Stimulated activated effector memory CD8-positive, alpha-beta T cell treated with anti-CD3 and anti-CD28 coated beads, Interleukin-12 subunit alpha, Interleukin-12 subunit beta, amount 100 ng/mL, for 72 hours (primary cell): ENCODE results near the gene ATXN7L1.

Source experiments
- ATAC-seq: fragments of 150-1000 bp; cut with Tn5 transposase; 2 replicates; pipeline ENCODE4 v1.10.0; 2021
- DNase-seq, 2 donors: peaks; one replicate each; pipeline ENCODE4 v3.0.0; 2021 to 2022; ENCODE audit warnings: low spot score in 2 of 2
- H3K27ac Mint-ChIP-seq: one replicate; pipeline ENCODE4 v1.8.0; 2022; ENCODE audit warnings: mild to moderate bottlenecking, mixed read lengths
- H3K36me3 Mint-ChIP-seq: one replicate; pipeline ENCODE4 v1.8.0; 2022; ENCODE audit warnings: mild to moderate bottlenecking, mixed read lengths
- H3K4me1 Mint-ChIP-seq: one replicate; pipeline ENCODE4 v1.8.0; 2022; ENCODE audit warnings: mixed read lengths
- H3K4me3 Mint-ChIP-seq: one replicate; pipeline ENCODE4 v1.8.0; 2022; ENCODE audit warnings: mild to moderate bottlenecking, mixed read lengths
- H3K9me3 Mint-ChIP-seq: one replicate; pipeline ENCODE4 v1.8.0; 2022; ENCODE audit warnings: mixed read lengths

ATXN7L1 gene

DNA sequence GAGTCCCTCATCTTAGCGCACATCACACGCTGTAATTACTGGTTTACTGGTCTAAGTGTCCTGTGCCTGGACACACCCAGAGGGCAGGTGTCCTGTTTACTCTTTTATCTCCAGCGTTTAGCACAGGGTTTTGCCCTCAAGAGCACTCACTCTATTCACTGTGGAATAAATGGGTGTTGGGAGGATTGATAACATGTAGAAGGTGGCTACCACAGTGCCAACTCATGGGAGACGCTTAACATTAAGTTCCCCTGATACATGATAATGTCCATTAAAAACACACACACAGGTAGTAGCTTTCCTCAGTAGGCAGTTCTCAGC, 199.0 kb downstream of the ATXN7L1 start:
- peaks cover 60% of the 10 kb centered on the region for H3K4me1 Mint-ChIP-seq
- no peak for ATAC-seq
- no peaks in the 10 kb centered on the region for H3K36me3 Mint-ChIP-seq

DNA sequence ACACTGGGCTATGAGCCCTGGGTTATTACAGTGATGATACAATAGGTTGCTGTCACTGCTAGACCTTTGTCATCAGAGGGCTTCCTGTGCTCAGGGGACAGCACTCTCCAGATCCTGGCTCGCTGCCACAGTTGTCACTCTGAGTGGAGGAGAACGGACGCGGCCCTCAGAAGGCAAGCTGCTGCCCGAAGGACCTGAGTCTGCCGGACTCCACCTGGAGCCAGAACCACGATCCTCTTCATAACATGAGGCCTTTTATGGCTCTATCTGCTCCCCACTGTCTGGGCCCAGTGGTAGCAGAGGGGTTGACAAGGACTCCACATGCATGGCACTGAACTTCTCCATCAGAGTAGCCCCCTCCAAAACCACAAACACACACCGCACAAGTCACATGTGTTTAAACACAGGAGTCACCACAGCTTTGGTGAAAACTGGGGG, 200.4 kb downstream of the ATXN7L1 start:
- H3K9me3 Mint-ChIP-seq: no peaks in the 10 kb centered on the region
- ATAC-seq (peak; percentile 80), DNase-seq (peak; percentile 29 to 71)
- H3K4me3 Mint-ChIP-seq: peak overlapping the region; percentile 60
- H3K4me1 Mint-ChIP-seq: peaks cover 60% of the 10 kb centered on the region
- H3K36me3 Mint-ChIP-seq: no peaks in the 10 kb centered on the region
- H3K27ac Mint-ChIP-seq: peak overlapping the region; percentile 13

More for the DNA sequence above, 199.0 kb downstream of the ATXN7L1 start:
- Mint-ChIP-seq H3K4me3 (peak overlapping the region; percentile 60), H3K9me3 (no peaks in the 10 kb centered on the region), H3K27ac (peak overlapping the region; percentile 88)
- DNase-seq: no peak

DNA sequence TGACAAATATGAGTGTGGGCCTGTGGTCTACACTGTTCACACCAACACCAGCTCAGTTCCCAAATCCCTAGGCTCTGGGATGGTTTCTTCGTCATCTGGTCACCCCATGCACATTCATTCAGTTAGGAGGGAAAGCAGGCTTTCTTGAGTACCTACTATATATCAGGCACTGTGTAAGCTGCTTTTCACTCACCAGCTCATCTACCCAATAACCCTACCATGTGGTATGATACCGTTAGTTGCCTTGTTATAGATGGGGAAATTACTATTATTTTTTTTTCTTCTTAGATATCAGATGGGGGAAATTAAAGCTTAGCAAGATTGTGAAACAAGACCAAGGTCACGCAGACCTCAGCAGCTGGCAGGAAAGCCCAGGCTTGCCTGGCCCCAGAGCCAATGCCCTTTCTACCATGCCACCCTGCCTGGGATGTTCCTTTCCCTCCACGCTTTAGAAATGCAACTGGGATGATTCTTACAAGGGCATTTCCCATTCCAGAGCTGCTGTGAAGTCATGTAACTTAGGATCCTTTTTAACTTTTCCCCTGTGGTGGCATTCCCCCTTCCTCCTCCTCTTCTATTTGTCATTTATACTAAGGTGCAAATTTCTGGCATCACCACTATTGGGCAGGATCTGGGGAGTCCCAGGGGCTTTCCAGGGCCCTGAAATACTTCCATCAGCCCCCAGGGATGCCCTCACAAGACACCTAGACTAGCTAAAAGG, 202.0 kb downstream of the ATXN7L1 start:
- ATAC-seq (peak; percentile 14), DNase-seq (no peak)
- H3K36me3 Mint-ChIP-seq: no peaks in the 10 kb centered on the region
- peaks cover 57% of the 10 kb centered on the region for H3K4me1 Mint-ChIP-seq
- H3K4me3 Mint-ChIP-seq: no peak overlapping the region
- no peaks in the 10 kb centered on the region for H3K9me3 Mint-ChIP-seq
- peak overlapping the region; percentile 78 for H3K27ac Mint-ChIP-seq

DNA sequence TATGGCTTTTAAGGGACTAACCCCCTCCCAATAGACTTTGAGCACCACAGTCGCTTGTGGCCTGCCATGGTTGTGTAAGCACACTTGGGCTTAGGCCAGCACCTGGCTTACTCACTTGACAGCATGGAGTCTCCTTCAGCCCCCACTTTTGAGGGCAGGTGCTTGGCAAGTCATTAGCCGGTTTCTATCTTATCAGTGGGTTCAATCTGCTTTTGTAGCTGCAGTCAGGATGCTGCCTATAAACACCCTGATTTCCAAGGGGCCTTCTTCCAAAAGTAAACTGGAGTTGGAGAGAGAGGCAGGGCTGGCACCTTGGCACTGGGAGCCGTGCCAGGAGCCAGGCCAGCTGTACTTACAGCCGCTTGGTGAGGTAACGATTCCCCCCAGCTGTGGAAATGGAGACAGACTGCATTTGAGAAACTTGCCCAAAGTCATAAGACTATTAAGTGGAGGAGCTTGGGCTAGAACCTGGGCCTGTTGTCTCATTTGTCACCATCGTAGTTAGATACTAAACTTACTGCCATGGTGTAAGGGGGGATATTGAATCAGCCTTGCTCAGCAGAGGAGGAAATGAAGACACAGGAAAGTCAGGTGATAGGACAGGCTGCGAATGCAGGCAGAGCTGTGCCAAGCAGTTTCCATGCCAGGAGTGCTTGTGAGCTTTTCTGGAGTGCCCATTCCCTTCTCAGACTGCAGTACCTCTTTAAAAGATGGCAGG, 202.9 kb downstream of the ATXN7L1 start:
- Mint-ChIP-seq H3K4me3 (no peak overlapping the region), H3K27ac (peak overlapping the region; percentile 78), H3K9me3 (no peaks in the 10 kb centered on the region), H3K4me1 (peaks cover 48% of the 10 kb centered on the region), H3K36me3 (no peaks in the 10 kb centered on the region)
- DNase-seq (no peak), ATAC-seq (no peak)

DNA sequence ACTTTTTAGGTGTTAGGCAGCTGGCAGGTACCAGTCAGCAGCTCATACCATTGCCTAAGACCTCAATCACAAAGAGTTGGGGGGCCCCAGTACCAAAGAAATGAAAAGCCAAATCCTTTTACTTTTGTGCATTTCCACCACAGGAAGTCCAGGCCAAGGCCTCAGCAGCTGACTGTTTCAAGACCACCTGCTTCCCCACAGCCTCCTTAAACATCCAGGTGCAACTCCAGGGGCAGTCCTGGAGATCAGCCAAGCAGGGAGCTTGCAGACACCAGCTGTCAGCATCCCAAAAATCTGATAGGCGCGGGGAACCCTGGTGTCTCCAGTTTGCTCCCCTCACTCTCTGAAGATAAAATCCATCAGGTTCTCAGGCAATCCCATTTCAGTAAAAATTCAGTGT, 203.6 kb downstream of the ATXN7L1 start:
- H3K4me3 Mint-ChIP-seq: no peak overlapping the region
- H3K36me3 Mint-ChIP-seq: no peaks in the 10 kb centered on the region
- peaks cover 41% of the 10 kb centered on the region for H3K4me1 Mint-ChIP-seq
- ATAC-seq (no peak), DNase-seq (no peak)
- H3K9me3 Mint-ChIP-seq: no peaks in the 10 kb centered on the region
- peak overlapping the region; percentile 43 for H3K27ac Mint-ChIP-seq

DNA sequence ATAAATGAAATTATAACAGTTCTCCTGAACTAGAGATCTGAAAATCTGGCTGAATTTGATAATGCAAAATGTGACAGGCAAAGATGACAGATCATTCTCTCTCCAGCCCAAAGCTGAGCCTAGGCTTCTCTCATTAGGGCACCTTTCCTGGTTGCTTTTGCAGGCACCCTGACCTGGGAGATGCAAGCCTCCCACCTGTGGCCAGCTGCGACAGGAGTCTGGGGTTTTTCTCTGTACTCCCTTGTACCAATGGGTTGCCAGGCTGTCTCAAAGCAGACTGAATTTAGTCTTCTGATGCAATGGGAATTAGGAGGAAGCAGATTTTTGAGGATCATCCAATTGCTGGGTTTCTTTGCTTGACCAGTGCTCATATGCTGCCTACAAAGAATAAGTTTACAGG, 210.1 kb downstream of the ATXN7L1 start:
- Mint-ChIP-seq H3K9me3 (no peaks in the 10 kb centered on the region), H3K36me3 (peaks cover 18% of the 10 kb centered on the region), H3K27ac (peak overlapping the region; percentile 32), H3K4me3 (no peak overlapping the region), H3K4me1 (no peaks in the 10 kb centered on the region)
- ATAC-seq (no peak), DNase-seq (no peak)

DNA sequence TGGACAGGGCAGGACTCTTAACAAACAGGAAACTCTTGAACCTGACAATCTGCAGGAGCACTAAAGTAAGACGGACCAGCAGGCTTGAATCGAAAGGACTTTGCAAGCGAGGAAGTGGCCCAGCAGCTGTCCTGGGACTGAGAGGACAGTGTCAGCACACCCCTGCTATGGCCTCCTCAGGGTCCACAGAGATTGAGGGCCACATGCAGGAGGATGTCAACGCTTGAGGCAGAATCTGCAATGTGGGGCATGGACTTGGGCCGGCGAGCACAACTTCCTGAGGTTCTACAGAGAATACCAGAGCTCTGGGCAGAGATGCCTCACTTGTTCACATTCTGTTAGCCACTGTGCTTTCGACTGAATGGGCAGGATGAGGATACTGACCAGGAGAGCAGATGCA, 210.7 kb downstream of the ATXN7L1 start:
- ATAC-seq: no peak
- H3K36me3 Mint-ChIP-seq: peaks cover 18% of the 10 kb centered on the region

DNA sequence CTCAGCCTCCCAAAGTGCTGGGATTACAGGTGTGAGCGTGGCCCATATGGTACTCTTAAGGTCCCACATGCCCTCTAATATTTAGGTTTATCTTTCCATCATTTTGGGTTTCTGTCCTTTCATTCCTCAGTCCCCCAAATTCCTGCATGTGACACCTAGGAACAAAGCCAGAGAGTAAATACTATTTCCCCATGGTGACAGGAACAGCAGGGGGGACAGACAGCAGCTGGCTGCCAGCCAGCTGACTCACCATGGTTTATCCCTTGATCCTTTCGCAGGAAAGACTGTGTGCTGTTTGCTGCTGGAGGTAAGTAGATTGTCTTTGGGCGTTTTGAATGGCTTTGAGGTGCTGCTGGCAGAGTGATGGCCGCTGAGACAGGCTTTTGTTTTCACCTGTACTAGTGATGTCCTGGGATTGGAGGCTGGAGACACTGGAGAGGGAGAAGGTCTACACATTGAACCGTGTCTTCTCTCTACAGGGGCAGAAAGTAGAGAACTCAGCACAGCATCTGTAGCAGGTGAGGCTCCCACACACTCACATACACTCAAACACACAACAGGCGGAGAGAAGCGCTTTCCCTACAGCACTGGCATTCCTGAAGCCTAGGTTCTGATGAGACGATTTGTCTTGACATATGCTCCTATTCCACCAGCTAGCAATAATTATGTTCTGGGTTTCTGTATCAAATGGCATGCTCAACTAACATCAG, 211.4 kb downstream of the ATXN7L1 start:
- Mint-ChIP-seq H3K4me3 (no peak overlapping the region), H3K36me3 (peaks cover 22% of the 10 kb centered on the region), H3K27ac (no peak overlapping the region), H3K9me3 (no peaks in the 10 kb centered on the region), H3K4me1 (no peaks in the 10 kb centered on the region)
- DNase-seq (no peak), ATAC-seq (no peak)

More for the DNA sequence above, 210.7 kb downstream of the ATXN7L1 start:
- no peaks in the 10 kb centered on the region for H3K4me1 Mint-ChIP-seq
- H3K9me3 Mint-ChIP-seq: no peaks in the 10 kb centered on the region
- DNase-seq: no peak
- H3K4me3 Mint-ChIP-seq: no peak overlapping the region
- no peak overlapping the region for H3K27ac Mint-ChIP-seq

DNA sequence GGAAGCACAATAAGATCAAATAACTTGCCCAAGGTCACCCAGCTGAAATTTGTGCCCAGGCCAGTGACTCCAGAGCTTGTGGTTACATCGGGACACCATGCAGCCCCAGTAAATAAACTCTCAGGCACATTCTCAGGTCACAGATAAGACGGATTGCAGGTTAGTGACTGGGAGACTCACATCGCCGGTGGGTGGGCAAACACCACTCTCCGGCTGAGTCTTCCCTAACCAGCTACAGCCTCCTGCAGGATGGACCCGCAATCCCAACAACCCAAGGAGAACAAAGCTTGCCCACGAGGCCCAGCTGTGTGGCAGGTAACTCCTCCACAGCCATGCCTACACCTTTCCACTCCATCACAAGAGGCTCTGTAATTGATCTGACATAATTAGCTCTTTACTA, 213.4 kb downstream of the ATXN7L1 start:
- Mint-ChIP-seq H3K36me3 (peaks cover 22% of the 10 kb centered on the region), H3K4me1 (no peaks in the 10 kb centered on the region), H3K4me3 (no peak overlapping the region), H3K27ac (peak overlapping the region; percentile 26), H3K9me3 (no peaks in the 10 kb centered on the region)
- ATAC-seq (no peak), DNase-seq (no peak)

DNA sequence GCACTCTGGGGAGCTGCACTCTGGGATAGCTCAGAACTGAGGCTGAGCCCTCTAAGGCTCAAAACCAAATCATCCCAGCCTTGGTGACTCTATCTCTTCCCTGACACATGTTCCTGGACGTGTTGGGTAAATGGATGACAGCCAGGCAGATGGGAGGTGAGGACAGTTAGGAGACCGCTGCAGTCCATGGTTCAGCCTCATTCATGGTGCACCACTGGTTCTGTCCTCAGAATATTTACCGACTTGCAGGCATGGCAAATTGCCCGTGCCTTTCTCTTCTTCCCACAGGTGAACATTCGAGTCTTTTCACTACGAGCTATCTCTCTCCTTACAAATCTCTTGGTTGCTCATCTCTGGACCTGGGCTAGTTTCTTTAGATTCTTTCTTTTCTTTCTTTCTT, 214.8 kb downstream of the ATXN7L1 start:
- Mint-ChIP-seq H3K4me1 (peaks cover 6% of the 10 kb centered on the region), H3K36me3 (peaks cover 22% of the 10 kb centered on the region)

DNA sequence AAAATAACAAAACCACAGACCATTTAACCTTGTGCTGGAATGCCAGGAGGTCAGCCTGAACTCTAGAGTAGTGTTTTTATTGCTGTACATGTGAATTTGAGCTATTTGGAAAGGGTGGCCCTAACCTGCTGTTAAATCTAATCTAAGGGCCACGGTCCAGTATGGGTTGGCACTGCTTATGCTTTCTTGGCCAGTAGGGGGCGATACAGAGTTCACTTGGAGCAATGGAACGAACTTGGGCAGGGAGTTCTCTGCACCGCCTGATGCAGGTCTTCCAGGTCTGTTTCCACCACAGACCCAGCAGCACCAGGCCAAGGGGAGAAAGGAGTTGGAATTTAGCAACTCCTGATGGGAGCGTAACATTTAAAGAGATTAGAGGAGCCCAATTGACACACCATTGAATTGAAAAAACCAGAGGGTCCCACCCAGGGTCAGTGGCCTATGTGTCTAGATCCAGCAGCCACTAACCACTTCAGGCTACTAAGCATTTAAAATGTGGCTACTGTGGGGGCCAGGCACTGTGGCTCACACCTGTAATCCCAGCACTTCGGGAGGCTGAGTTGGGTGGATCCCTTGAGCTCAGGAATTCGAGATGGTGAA, 219.4 kb downstream of the ATXN7L1 start:
- DNase-seq: peak; percentile 73 to 85
- Mint-ChIP-seq H3K9me3 (no peaks in the 10 kb centered on the region), H3K4me3 (no peak overlapping the region), H3K4me1 (peaks cover 11% of the 10 kb centered on the region), H3K27ac (no peak overlapping the region), H3K36me3 (peaks cover 14% of the 10 kb centered on the region)
- ATAC-seq: peak; percentile 75

More for the DNA sequence above, 214.8 kb downstream of the ATXN7L1 start:
- no peak overlapping the region for H3K4me3 Mint-ChIP-seq
- no peak for ATAC-seq
- H3K27ac Mint-ChIP-seq: peak overlapping the region; percentile 20
- DNase-seq: no peak
- H3K9me3 Mint-ChIP-seq: no peaks in the 10 kb centered on the region

DNA sequence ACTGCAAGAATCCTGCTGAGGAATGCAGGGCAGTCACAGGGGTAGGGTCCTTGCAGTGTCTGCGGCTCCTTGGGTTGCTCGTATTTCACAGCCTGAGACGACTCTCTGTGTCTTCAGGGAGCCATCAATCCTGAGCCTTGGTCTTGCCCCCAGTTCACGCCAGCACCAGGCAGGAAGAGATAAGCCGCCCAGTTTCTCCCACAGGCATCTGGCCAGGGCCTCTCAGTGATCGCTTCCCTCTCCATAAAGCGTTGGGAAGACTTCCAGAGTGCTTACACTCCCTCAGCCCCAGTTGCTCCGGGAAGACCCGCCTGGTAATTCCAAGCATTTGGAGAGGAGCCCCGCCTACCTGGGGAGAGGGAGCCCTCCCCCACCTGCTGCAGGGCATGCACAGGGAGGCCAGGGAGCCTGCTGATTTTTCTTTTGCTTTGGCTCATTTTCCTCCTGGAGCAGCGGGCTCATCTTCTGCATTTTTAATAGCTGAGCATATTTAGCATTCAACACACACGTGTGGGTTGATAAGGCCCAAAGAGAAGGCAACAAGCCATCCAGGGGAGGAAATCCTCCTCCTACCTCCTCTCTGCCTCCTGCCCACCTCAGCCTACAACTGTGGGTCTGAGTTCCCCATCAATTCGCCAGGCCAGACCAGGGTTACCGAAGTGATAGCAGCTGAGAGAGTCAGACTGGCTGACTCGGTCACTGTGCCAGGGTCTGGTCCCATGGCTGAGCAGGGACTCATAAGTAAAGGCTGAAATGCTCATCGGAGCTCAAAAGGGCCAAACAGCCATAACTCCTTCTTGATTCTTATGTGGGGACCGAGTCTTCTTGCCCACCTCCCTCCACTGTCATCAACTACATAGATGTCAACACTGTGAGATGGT, 220.7 kb downstream of the ATXN7L1 start:
- H3K4me1 Mint-ChIP-seq: peaks cover 11% of the 10 kb centered on the region
- DNase-seq (no peak), ATAC-seq (no peak)
- H3K36me3 Mint-ChIP-seq: peaks cover 14% of the 10 kb centered on the region
- H3K9me3 Mint-ChIP-seq: no peaks in the 10 kb centered on the region
- H3K4me3 Mint-ChIP-seq: no peak overlapping the region
- no peak overlapping the region for H3K27ac Mint-ChIP-seq

DNA sequence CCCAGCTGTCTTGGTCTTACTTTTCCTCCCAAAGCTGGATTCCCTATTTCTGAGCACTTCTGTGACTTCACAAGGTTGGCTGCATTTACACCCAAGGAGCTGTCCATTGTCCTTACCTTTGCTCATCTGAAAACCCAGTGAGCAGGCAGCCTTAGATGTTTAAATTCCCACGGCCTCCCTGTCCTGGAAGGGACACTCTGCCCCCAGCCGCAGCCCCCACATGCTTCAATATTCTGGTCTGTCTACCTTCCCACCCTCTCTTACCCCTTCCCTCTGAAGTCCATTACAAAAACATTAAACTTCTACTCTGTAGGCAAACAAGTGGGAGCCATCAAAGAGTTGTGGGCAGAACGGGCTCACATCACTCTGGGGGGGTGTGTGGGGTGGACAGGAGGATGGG, 221.3 kb downstream of the ATXN7L1 start:
- no peak for ATAC-seq
- no peaks in the 10 kb centered on the region for H3K9me3 Mint-ChIP-seq
- no peak overlapping the region for H3K4me3 Mint-ChIP-seq
- peaks cover 11% of the 10 kb centered on the region for H3K4me1 Mint-ChIP-seq
- peaks cover 9% of the 10 kb centered on the region for H3K36me3 Mint-ChIP-seq
- DNase-seq: no peak
- H3K27ac Mint-ChIP-seq: no peak overlapping the region

DNA sequence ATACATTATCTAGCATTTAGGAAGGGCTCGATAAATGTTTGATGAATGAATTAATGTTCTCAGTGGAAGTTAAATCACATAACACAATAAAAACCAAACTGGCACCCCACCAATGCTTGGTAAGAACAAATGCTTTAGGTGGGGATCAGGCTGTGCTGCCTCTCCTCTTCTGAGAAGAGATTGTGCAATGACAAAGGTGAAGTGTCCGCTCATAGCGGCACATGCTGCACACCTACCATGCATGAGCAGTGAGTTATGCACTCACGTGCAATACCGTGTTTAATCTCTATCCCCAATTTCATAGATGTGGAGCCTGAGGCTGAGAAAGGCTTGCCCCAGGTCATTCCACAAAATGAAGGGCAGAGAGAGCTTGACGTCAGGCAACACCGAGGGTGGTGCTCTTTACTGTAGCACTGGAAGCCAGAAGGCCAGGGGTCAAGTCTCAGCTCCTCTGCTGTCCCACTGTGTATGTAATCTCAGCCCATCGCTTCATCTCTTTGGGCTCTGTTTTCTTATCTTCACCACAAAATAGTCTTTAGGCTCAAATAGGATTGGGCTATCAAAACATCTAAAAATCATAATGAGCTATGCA, 222.2 kb downstream of the ATXN7L1 start:
- Mint-ChIP-seq H3K4me3 (no peak overlapping the region), H3K36me3 (peaks cover 9% of the 10 kb centered on the region), H3K9me3 (no peaks in the 10 kb centered on the region), H3K27ac (peak overlapping the region; percentile 62), H3K4me1 (peaks cover 15% of the 10 kb centered on the region)
- DNase-seq (no peak), ATAC-seq (no peak)
